Neuron (in vitro differentiated cells): ENCODE measurements around the gene ZFAND3.
"Not testable (repeated sequence)": the region's sequence is repeated elsewhere in the genome, so short reads cannot be mapped to it uniquely, and the experiment has no call there.

Source experiments
- H2AFZ ChIP-seq: one replicate; pipeline ENCODE4 v1.6.1; 2013; ENCODE audit warnings: low read depth, mild to moderate bottlenecking, inconsistent platforms, low read length, moderate library complexity
- H3K27me3 ChIP-seq: one replicate; pipeline ENCODE4 v1.6.1; 2013; ENCODE audit warnings: low read length; ENCODE audit not compliant: insufficient read depth
- H3K36me3 ChIP-seq: one replicate; pipeline ENCODE4 v1.6.1; 2013; ENCODE audit warnings: low read length; ENCODE audit not compliant: insufficient read depth
- H3K4me1 ChIP-seq: one replicate; pipeline ENCODE4 v1.6.1; 2013; ENCODE audit warnings: low read length; ENCODE audit not compliant: insufficient read depth
- H3K4me3 ChIP-seq: 2 replicates; pipeline ENCODE4 v1.5.1; 2013; ENCODE audit warnings: mild to moderate bottlenecking, low read length, moderate library complexity
- H3K9me3 ChIP-seq: one replicate; pipeline ENCODE4 v1.6.1; 2013; ENCODE audit warnings: low read length

The ZFAND3 gene

GRCh38 chr6:38043259-38043753 lies 223.8 kb downstream of the ZFAND3 start:
- H3K4me1 ChIP-seq = no peaks in the 10 kb centered on the region
- no peak overlapping the region for H2AFZ ChIP-seq
- no peak overlapping the region for H3K4me3 ChIP-seq
- H3K9me3 ChIP-seq = no peaks in the 10 kb centered on the region
- H3K27me3 ChIP-seq = no peaks in the 10 kb centered on the region
- H3K36me3 ChIP-seq = no peaks in the 10 kb centered on the region

DNA sequence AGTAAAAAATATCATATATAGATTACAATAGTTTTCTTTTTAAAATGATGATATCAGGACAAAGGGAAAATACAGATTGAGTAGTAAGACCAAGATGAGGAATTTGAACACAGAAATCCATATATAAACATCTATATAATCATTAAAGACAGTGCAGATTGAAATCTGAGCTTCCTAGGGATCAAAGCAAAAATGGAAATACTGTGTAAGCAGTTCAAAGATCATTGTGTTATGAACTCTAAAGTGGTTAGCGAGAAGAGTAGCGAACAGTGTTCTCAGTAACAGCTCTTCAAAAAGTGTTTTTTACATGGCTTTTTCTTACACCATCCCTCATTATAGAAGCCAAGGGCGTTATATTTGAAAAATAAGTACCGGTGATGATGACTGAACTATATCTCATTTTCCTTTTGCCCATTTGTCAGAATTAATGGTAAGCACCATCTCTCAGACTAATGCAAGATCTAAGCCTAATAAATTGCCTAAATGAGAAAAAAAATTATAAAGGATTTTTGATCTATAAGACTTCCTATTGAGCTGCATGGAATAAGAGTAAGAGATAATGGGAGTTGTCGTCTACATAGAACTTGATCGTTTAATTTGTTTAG lies 226.3 kb downstream of the ZFAND3 start:
- no peak overlapping the region for H2AFZ ChIP-seq
- H3K4me3 ChIP-seq = no peak overlapping the region
- no peaks in the 10 kb centered on the region for H3K9me3 ChIP-seq
- H3K4me1 ChIP-seq = no peaks in the 10 kb centered on the region
- H3K36me3 ChIP-seq = no peaks in the 10 kb centered on the region
- no peaks in the 10 kb centered on the region for H3K27me3 ChIP-seq

DNA sequence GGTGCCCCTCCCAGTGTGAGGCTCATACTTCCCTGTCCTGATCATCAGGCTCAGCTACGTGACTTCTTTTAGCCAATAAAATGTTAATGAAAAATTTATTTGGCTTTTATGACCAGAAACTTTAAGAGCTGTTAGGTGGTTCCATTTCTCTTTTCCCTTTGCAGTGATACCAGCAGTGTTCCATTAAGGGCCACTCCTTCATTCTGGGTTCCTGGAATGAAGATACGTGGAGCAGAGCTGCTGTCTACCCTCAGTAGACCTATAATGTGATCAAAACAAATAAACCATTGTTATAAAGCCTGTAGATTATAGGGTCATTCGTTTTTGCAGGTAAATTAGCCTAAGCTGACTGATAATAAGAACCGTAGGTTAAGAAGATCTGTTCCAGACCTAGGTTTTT lies 228.0 kb downstream of the ZFAND3 start:
- Histone ChIP-seq H3K9me3 (no peaks in the 10 kb centered on the region), H3K36me3 (no peaks in the 10 kb centered on the region), H3K4me3 (no peak overlapping the region), H2AFZ (no peak overlapping the region), H3K4me1 (no peaks in the 10 kb centered on the region), H3K27me3 (no peaks in the 10 kb centered on the region)

DNA sequence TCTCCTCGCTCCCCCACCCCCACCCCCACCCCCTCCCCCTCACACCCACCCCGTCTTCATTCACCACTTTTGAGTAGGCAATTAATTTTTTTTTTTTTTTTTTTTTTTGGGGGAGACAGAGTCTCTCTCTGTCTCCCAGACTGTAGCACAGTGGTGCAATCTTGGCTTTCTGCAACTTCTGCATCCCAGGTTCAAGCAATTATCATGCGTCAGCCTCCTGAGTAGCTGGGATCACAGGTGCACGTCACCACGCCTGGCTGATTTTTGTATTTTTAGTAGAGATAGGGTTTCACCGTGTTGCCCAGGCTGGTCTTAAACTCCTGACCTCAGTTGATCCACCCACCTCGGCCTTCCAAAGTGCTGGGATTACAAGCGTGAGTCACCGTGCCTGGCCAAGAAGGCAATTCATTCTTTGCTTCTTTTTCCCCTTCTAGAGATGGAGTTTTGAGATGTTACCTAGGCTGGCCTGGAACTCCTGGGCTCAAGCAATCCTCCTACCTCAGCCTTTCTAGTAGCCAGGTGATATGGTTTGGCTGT lies 230.4 kb downstream of the ZFAND3 start:
- H3K4me1 ChIP-seq, H3K4me3 ChIP-seq, H2AFZ ChIP-seq, H3K9me3 ChIP-seq, H3K36me3 ChIP-seq, H3K27me3 ChIP-seq: not testable (repeated sequence)

- no peaks in the 10 kb centered on the region for H3K27me3 ChIP-seq
- H3K9me3 ChIP-seq = no peaks in the 10 kb centered on the region
- no peak overlapping the region for H3K4me3 ChIP-seq
- H3K4me1 ChIP-seq = no peaks in the 10 kb centered on the region
- no peaks in the 10 kb centered on the region for H3K36me3 ChIP-seq
- no peak overlapping the region for H2AFZ ChIP-seq
Observed at GRCh38 chr6:38051819-38052434, 232.4 kb downstream of the ZFAND3 start.

DNA sequence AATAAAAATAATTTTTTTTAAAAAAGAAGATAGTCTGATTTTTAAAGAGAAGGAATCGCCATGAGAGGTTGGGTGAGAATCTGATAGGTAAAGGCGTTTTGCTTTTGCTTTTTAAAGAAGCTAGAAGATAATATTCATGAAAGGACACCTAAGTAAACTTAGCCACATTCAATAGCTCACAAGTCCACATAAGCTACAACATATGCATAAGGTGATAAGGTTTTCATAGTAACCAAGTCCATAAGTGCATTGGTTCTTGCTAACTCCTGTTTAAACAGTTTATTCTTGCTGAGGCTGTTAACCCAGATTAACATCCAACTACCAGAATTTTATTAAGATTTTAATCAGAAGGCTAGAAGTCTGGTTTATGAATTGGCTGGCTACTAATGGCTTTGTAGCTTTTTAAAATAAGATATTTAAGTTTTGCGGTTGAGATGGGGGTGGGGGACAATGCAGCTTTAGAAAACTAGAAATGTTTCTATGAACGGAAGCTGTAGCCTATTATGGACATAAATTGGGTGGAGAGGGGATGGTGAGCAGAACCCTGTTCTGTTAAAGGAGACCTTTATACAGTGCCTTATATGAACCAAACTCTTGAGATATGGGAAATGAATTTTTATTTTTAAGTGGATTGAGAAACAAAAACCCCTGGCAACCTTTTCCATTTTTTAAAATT lies 235.1 kb downstream of the ZFAND3 start:
- H3K4me3 ChIP-seq = no peak overlapping the region
- H2AFZ ChIP-seq = no peak overlapping the region
- H3K4me1 ChIP-seq = no peaks in the 10 kb centered on the region
- no peaks in the 10 kb centered on the region for H3K27me3 ChIP-seq
- no peaks in the 10 kb centered on the region for H3K36me3 ChIP-seq
- H3K9me3 ChIP-seq = no peaks in the 10 kb centered on the region

- H3K36me3 ChIP-seq = no peaks in the 10 kb centered on the region
- H3K9me3 ChIP-seq = no peaks in the 10 kb centered on the region
- H2AFZ ChIP-seq = no peak overlapping the region
- H3K4me1 ChIP-seq = no peaks in the 10 kb centered on the region
- H3K4me3 ChIP-seq = no peak overlapping the region
- no peaks in the 10 kb centered on the region for H3K27me3 ChIP-seq
Observed at GRCh38 chr6:38055203-38055589, 235.7 kb downstream of the ZFAND3 start.

GRCh38 chr6:38056361-38056760 lies 236.8 kb downstream of the ZFAND3 start:
- Histone ChIP-seq H3K4me1 (no peaks in the 10 kb centered on the region), H2AFZ (no peak overlapping the region), H3K36me3 (no peaks in the 10 kb centered on the region), H3K9me3 (no peaks in the 10 kb centered on the region), H3K4me3 (no peak overlapping the region), H3K27me3 (no peaks in the 10 kb centered on the region)

GRCh38 chr6:38057994-38058393 lies 238.5 kb downstream of the ZFAND3 start:
- no peak overlapping the region for H2AFZ ChIP-seq
- peaks cover 15% of the 10 kb centered on the region for H3K36me3 ChIP-seq
- no peaks in the 10 kb centered on the region for H3K27me3 ChIP-seq
- no peaks in the 10 kb centered on the region for H3K4me1 ChIP-seq
- H3K9me3 ChIP-seq = no peaks in the 10 kb centered on the region
- H3K4me3 ChIP-seq = no peak overlapping the region

DNA sequence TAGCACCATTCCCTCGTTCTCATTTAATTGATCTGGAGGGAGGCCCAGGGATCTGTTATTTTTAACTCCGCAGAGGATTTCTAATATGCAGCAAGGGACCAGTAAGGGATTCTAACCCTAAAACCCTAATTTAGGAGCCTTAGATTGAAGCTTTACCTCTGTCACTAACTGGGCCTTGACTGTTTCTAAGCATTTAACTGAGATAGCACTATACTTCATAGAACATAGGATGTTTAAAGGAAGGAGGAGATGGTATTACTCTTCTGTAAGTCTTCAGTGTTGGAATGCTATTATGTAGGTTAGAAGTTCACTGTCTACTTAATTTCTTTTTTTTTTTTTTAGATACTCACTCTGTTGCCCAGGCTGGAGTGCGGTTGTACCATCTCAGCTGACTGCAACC lies 242.5 kb downstream of the ZFAND3 start:
- no peaks in the 10 kb centered on the region for H3K9me3 ChIP-seq
- no peak overlapping the region for H3K4me3 ChIP-seq
- no peaks in the 10 kb centered on the region for H3K4me1 ChIP-seq
- H3K36me3 ChIP-seq = peaks cover 27% of the 10 kb centered on the region
- no peak overlapping the region for H2AFZ ChIP-seq
- H3K27me3 ChIP-seq = no peaks in the 10 kb centered on the region

DNA sequence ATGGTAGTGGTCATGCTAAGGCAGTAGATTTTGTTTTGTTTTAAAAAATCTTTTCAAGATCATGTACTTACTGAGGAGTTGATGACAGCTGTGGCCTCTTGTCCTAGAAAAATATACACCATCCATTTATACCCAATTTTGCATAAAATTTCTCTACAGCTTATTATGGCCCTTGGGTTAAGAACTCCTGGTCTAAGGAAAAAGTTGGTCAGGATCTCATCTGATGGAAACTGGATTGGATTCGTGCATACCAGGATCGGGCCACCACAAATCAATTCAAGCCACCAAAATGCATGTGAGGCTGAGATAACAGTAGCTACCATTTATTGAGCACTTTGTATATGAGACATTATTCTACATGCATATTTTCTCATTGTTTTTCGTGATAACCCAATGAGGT lies 244.4 kb downstream of the ZFAND3 start:
- Histone ChIP-seq H3K36me3 (peaks cover 27% of the 10 kb centered on the region), H3K27me3 (no peaks in the 10 kb centered on the region), H3K4me3 (no peak overlapping the region), H3K4me1 (peaks cover 2% of the 10 kb centered on the region), H3K9me3 (no peaks in the 10 kb centered on the region), H2AFZ (no peak overlapping the region)

DNA sequence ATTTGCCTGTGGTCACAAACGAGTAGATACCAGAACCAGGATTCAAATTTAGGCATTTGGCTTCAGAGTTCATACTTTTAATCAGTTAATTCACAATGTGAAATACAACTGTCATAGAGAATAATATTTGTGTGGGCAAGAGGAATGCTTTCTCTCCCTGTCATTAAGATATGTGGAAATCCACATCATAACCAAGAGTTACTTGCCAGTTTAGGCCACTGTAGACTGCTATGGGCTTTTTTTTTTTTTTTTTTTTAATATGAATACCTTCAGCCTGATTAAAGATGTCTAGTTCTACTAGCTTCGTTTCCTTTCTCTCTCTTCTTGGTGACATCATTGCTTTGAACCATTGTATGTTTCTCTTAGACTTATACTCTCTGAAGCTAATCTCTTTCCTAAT lies 244.9 kb downstream of the ZFAND3 start:
- Histone ChIP-seq H3K9me3 (no peaks in the 10 kb centered on the region), H3K27me3 (no peaks in the 10 kb centered on the region), H2AFZ (no peak overlapping the region), H3K4me3 (no peak overlapping the region), H3K4me1 (peaks cover 2% of the 10 kb centered on the region), H3K36me3 (peaks cover 27% of the 10 kb centered on the region)

GRCh38 chr6:38065734-38066305 lies 246.3 kb downstream of the ZFAND3 start:
- Histone ChIP-seq H3K36me3 (peaks cover 27% of the 10 kb centered on the region), H3K4me3 (no peak overlapping the region), H3K4me1 (peaks cover 2% of the 10 kb centered on the region), H3K27me3 (no peaks in the 10 kb centered on the region), H3K9me3 (no peaks in the 10 kb centered on the region), H2AFZ (no peak overlapping the region)
